PFSK-1 (cell line): ENCODE results near the gene DYNC1LI1.

Experiments
- FOXP2 ChIP-seq: optimal IDR thresholded peaks from 2 replicates; pipeline ENCODE3; 2011; ENCODE audit warnings: borderline replicate concordance, control low read depth, inconsistent platforms; ENCODE audit not compliant: insufficient read depth; ENCODE audit errors: extremely low read length, extremely low read depth
- POLR2AphosphoS5 ChIP-seq: IDR thresholded peaks from 2 replicates; pipeline ENCODE4 v1.6.1; 2012; ENCODE audit warnings: low read depth, mild to moderate bottlenecking, control low read depth, low read length, moderate library complexity
- SIN3A ChIP-seq: IDR thresholded peaks from 2 replicates; pipeline ENCODE4 v1.6.1; 2012; ENCODE audit warnings: mild to moderate bottlenecking, low read length, moderate library complexity, borderline replicate concordance; ENCODE audit not compliant: insufficient read depth
- TAF1 ChIP-seq: IDR thresholded peaks from 2 replicates; pipeline ENCODE4 v1.6.1; 2012; ENCODE audit warnings: low read length, control low read depth, borderline replicate concordance; ENCODE audit not compliant: insufficient read depth
- TF ChIP-seq, protein P1 (sequence below), 2 experiments: IDR thresholded peaks; 2 replicates each; pipeline versions ENCODE4 v1.6.1 to v1.8.0; 2011 to 2012; ENCODE audit warnings: low read depth in 2 of 2, low read length in 2 of 2, control low read depth in 1 of 2, inconsistent platforms in 1 of 2, mild to moderate bottlenecking in 1 of 2, moderate library complexity in 1 of 2; ENCODE audit not compliant: insufficient read depth in 1 of 2

Gene DYNC1LI1

DNA sequence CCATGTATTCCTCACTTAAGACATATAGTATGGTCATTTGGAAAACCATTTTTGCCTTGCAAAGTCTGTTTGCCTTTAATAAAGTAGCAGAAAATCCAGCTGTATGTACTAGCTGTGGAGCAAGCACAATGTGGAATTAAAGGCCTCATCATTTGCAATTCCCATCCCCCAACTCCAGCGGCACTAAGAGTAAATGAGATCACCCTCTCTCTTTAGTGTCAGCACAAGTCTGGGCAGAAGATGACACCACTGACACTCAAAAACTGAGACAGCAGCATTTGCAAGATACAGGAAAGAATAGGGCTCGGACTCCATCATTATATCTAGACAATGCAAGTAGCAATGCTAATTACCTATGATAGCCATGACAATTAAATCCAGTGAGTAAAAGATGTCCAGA is 24.7 kb upstream of the DYNC1LI1 start:
- TF ChIP-seq SIN3A: no peak
- TF ChIP-seq, protein P1, sequence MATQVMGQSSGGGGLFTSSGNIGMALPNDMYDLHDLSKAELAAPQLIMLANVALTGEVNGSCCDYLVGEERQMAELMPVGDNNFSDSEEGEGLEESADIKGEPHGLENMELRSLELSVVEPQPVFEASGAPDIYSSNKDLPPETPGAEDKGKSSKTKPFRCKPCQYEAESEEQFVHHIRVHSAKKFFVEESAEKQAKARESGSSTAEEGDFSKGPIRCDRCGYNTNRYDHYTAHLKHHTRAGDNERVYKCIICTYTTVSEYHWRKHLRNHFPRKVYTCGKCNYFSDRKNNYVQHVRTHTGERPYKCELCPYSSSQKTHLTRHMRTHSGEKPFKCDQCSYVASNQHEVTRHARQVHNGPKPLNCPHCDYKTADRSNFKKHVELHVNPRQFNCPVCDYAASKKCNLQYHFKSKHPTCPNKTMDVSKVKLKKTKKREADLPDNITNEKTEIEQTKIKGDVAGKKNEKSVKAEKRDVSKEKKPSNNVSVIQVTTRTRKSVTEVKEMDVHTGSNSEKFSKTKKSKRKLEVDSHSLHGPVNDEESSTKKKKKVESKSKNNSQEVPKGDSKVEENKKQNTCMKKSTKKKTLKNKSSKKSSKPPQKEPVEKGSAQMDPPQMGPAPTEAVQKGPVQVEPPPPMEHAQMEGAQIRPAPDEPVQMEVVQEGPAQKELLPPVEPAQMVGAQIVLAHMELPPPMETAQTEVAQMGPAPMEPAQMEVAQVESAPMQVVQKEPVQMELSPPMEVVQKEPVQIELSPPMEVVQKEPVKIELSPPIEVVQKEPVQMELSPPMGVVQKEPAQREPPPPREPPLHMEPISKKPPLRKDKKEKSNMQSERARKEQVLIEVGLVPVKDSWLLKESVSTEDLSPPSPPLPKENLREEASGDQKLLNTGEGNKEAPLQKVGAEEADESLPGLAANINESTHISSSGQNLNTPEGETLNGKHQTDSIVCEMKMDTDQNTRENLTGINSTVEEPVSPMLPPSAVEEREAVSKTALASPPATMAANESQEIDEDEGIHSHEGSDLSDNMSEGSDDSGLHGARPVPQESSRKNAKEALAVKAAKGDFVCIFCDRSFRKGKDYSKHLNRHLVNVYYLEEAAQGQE (IDR thresholded peaks at IDR 0.05; ENCODE audit: insufficient read depth in 1 of 2, low read depth in 2 of 2, low read length in 2 of 2): no peak
- TF ChIP-seq FOXP2: no peak
- TF ChIP-seq TAF1: no peak
- TF ChIP-seq POLR2AphosphoS5: no peak

DNA sequence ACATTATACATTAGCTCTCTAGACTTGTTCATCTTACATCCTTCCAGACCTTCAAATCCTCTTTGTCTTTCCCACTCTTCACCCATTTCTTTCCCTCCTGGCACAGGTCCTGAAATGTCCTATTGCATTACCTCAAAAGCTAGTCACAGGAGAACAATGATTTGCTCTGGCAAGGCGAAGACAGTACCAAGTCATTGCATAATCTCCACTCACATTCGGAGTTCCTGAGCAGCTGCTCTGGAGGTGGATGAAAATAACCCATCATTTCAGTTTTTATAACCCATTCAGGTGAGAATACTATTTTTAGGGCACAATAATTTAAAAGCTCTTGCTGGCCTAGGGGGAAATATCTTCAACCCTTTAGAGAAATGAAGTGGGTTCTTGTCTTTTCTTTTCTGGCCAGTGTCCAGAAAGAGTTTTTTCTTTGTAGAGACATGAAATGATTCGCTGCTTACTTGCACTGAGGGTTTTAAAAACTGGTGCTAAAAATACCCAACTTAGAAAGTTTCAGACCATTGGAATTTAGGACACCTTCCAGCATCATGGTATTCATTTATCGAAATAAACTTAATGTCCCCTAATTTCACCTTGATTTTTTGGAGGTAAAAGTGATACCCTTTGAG is 23.4 kb upstream of the DYNC1LI1 start:
- TF ChIP-seq SIN3A (no peak), TAF1 (no peak), FOXP2 (no peak), POLR2AphosphoS5 (no peak)
- TF ChIP-seq, protein P1 (IDR thresholded peaks at IDR 0.05; ENCODE audit: insufficient read depth in 1 of 2, low read depth in 2 of 2, low read length in 2 of 2): no peak

DNA sequence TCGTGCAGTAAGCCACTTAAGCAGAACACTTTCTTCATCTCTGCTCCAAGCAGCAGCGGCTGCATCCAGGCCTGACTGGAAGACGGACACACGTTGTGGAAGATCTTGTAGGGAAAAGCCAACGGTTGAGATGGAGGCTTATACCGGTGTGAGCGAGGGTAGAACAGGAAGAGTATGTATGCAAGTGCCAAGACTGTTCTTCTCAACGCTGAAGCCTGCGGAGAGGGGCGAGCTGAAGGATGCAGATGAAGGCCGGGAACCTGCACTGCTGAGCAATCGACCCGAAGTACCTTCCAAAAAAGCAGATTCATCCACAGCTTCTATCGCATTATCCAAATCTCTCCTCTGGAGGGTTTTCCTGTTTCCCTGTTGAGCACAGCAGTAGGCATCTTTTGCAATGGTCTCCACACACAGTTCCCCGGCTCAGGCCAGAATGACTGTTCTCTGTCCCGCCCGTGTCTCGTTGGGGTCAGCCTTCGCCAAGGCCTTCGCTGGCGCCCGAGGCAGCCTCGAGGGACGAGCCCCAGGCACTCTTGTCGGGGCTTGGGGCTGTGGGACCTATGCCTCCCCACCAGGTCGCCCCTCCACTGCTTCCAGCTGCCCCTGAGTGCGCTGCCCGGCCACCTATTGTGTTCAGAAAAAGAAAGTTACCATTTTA is 22.2 kb upstream of the DYNC1LI1 start:
- TF ChIP-seq, protein P1 (IDR thresholded peaks at IDR 0.05; ENCODE audit: insufficient read depth in 1 of 2, low read depth in 2 of 2, low read length in 2 of 2): no peak
- TF ChIP-seq TAF1 (no peak), SIN3A (no peak), FOXP2 (no peak), POLR2AphosphoS5 (no peak)

DNA sequence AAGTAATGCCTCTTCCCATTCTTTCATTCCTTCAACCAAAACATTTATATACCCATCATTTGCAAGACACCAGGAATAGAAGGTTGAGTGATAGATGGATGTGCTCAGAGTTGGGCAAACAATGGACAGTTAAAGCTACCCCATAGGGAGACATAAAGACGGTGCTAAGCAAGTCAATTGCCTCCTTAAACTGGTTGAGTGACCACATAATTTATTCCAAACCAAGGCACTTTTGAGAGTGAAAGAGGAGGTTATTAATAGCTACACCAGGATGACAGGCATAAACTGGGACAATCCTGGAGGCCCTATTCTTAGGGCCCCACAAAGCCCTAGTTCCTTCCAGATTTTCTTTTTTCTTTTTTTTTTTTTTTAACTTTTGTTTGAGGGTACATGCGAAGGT is 21.4 kb upstream of the DYNC1LI1 start:
- TF ChIP-seq, protein P1 (IDR thresholded peaks at IDR 0.05; ENCODE audit: insufficient read depth in 1 of 2, low read depth in 2 of 2, low read length in 2 of 2): no peak
- no peak for TF ChIP-seq FOXP2
- TF ChIP-seq POLR2AphosphoS5: no peak
- TF ChIP-seq SIN3A: no peak
- no peak for TF ChIP-seq TAF1
